Activated CD4-positive, alpha-beta T cell treated with anti-CD3 and anti-CD28 coated beads, Interleukin-2, amount 10 ng/mL, durations not matched to agents 7 days and 5 days (primary cell): Measurements from ENCODE around the gene COX19. TPM values are rescaled to one million over a fixed set of nuclear protein-coding genes. Genes with fewer than 3 reads are reported as not detected.

ENCODE experiments used
- CTCF ChIA-PET: fragments of 350-600 bp; sonication (Branson Sonifier 250); formaldehyde crosslinking; loops from one replicate; lab custom pipeline; 2021; ENCODE audit warnings: antibody characterized with exemption; lab: Charles Lee
- POLR2A ChIA-PET: fragments of 350-600 bp; sonication (Branson Sonifier 250); formaldehyde crosslinking; loops from one replicate; lab custom pipeline; 2021; ENCODE audit warnings: antibody characterized with exemption; lab: Charles Lee
- DNase-seq: peaks from one replicate; pipeline ENCODE4 v3.0.0-alpha.2; 2020
- H3K27ac Mint-ChIP-seq: one replicate; pipeline ENCODE4 v1.8.0; 2021; ENCODE audit warnings: mild to moderate bottlenecking, moderate library complexity, mixed read lengths
- H3K27me3 Mint-ChIP-seq: one replicate; pipeline ENCODE4 v1.8.0; 2021; ENCODE audit warnings: mixed read lengths
- H3K36me3 Mint-ChIP-seq: one replicate; pipeline ENCODE4 v1.8.0; 2021; ENCODE audit warnings: low read depth, mixed read lengths
- H3K4me1 Mint-ChIP-seq: one replicate; pipeline ENCODE4 v1.8.0; 2021; ENCODE audit warnings: mixed read lengths
- H3K4me3 Mint-ChIP-seq: one replicate; pipeline ENCODE4 v1.8.0; 2021; ENCODE audit warnings: mild to moderate bottlenecking, moderate library complexity, mixed read lengths
- H3K9me3 Mint-ChIP-seq: one replicate; pipeline ENCODE4 v1.8.0; 2021; ENCODE audit warnings: mixed read lengths
- total RNA-seq, 2 experiments: library from RNA; stranded (reverse); gene quantifications; one replicate each; pipeline ENCODE4 v1.2.3, GENCODE V29; 2021

The COX19 gene
- total RNA-seq, 2 experiments from 2014 or later: 18.2 to 20.1 TPM

DNA sequence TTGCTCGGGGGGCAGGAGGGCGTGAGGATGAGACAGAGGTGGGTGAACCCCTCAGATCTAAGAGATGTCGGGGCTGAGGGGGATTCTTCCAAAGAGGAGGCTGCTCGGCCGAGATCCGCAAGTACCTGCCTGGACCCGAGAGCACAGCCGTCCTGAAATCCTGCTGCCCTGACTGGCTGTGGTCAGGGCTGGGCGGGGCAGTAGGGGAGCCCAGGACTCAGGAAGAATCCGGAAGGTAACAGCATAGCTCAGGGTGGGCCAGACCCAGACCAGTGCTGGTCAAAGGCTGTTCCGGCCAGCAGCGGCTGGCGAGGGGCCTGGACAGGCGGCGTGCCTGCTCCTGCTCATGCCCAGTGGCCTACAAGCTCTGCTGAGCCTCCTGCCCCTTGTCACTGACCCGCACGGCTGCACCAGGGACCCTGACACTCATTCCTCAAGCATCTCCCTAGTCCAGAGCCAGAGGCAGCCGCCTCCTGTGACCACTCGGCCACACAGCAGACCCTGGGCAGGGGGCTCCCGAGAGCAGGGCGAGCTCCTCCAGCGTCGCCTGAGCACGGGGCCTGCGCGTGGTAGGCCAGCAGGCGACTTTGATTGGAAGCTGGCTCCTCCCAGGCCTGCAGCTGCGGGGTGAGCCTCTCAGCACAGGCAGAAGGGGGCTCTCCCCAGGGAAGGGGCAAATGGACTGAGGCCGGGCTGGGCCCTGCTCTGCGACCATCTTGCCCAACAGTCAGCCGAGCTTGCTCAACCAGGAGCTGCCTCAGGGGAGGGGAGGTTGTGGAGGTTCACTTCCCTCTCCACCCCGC is 17.7 kb downstream of the COX19 start:
- no peak for DNase-seq
- no peaks in the 10 kb centered on the region for H3K9me3 Mint-ChIP-seq
- H3K36me3 Mint-ChIP-seq: no peaks in the 10 kb centered on the region
- no peak overlapping the region for H3K27ac Mint-ChIP-seq
- ChIA-PET CTCF (interaction anchor here (0.9 to 1.3 kb wide), 4 partner anchors 9 to 36 kb away, joined by 3 to 4 read pairs (median 4); no protein-coding TSS in a partner anchor), POLR2A (no interaction called here)
- peaks cover 4% of the 10 kb centered on the region for H3K4me1 Mint-ChIP-seq
- peaks cover 13% of the 10 kb centered on the region for H3K27me3 Mint-ChIP-seq
- no peak overlapping the region for H3K4me3 Mint-ChIP-seq

DNA sequence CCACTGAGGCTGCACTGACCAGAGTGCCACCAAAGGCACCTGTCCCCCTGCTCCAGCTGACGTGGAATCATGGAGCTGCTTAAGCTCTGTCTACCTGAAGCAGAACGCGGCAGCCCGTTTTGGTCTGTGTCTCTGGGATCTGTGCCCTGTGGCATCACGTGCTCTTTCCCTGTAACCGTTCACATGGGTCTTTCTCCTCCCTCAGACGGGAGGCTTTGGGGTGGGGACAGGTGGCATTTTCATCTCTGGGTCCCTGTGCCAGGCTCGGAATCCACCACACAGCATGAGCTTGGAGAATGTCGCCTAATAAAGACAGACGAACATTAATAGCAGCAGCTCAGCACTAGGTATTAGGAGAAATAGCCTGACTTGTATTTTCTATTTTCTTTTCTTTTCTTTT is 19.3 kb downstream of the COX19 start:
- H3K27ac Mint-ChIP-seq: no peak overlapping the region
- ChIA-PET POLR2A (interaction anchor here (0.6 kb wide), 1 partner anchor 464 kb away, joined by 3 read pairs; no protein-coding TSS in a partner anchor), CTCF (interaction anchor here (1.0 kb wide), 1 partner anchor 18 kb away, joined by 3 read pairs; no protein-coding TSS in a partner anchor)
- DNase-seq: no peak
- peaks cover 4% of the 10 kb centered on the region for H3K4me1 Mint-ChIP-seq
- H3K36me3 Mint-ChIP-seq: no peaks in the 10 kb centered on the region
- H3K9me3 Mint-ChIP-seq: no peaks in the 10 kb centered on the region
- peaks cover 14% of the 10 kb centered on the region for H3K27me3 Mint-ChIP-seq
- H3K4me3 Mint-ChIP-seq: peak overlapping the region; percentile 30

DNA sequence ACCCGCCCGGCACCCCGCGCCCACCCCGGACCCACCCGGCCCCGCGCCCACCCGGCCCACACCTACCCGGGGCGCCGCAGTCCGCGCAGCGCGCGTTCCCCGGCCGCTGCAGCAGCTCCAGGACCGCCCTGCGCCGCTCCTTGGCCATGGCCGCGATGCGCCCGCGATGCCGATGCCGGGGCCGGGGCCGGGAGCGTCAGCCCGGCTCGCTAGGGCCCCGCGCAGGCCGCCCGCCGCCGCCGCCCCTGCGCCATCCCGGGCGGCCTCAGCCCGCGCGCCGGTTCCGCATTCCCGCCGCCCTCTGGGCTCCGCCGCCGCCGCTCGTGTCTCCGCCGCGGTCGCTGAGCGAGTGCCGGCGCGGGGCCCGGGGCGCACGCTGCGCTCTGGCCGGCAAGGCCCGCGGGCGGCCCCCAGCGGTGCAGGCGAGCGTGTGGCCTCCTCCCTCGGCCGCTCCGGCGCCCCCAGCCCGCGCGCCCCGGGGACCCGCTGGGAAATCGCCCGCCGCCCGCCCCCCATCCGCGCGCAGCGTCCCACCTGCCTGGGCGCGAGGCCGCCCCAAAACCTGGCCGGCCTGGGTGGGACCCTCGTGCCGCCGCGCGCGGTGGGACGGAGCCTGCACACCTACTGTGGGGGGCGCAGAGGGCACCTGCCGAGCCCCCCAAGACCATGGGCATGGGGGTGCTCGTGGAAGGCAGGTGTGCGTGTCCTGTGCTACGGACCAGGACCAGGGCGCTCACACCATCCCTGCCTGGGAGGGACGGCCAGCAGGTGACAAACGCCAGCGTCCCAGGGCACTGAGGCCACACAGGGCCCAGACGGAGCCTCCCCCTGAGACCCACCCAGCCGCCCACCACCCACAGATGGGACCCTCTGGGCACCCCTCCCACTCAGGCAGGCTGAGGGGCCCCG is 20.8 kb downstream of the COX19 start, which contains the start of gene ADAP1:
Gene ADAP1 (minus strand): TSS at position 351 of the 909 bp plus-strand sequence. CDS start 203 bp downstream, at position 148.
- Mint-ChIP-seq H3K36me3 (no peaks in the 10 kb centered on the region), H3K27ac (peak within 1 kb of the TSS; percentile 54), H3K9me3 (no peaks in the 10 kb centered on the region), H3K4me1 (peaks cover 4% of the 10 kb centered on the region), H3K27me3 (peaks cover 14% of the 10 kb centered on the region), H3K4me3 (peak within 1 kb of the TSS; percentile 58)
- CTCF ChIA-PET: interaction anchor here (0.7 to 1.2 kb wide), 2 partner anchors 19 to 46 kb away, joined by 3 to 4 read pairs; no protein-coding TSS in a partner anchor
- DNase-seq: peak; percentile 33
- POLR2A ChIA-PET: interaction anchor here (0.6 kb wide), 1 partner anchor 31 kb away, joined by 4 read pairs; no protein-coding TSS in a partner anchor

DNA sequence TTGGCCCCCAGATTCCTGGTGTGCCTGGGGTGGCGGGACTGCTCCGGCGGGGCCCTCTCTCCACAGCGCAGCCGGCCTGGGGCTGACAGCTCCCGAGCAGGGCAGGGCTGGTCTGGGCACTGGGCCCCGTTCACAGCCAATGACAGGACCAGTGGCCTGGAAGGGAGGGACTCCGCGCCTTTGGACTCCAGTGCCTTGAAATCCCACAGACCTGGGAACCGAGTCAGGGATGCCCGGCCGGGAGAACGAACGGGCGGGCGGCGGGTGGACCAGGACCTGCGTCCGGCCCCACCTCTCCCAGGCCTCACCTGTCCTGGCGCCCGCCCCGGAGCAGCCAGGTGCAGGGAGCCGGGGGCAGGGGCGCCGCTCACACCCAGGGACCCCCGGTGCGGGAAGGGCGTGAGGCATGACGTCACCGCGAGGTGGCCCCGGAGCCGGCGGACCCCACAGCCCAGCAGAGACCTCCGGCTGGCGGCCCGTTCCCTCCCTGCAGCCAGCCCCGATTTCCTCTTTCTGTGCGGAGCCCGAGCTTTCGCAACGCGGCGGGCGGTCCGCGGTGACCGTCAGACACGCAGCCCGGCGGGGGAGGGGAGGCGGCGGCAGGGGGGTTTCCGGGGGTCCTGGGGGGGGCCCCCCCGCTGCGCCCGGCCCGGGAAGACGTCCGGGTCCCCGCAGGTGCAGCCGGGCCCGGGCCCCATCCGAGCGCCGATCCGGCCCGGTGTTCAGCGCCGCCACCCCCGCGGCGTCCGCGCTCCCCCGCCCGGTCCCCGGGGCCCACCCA is 21.6 kb downstream of the COX19 start:
- Mint-ChIP-seq H3K9me3 (no peaks in the 10 kb centered on the region), H3K4me1 (peaks cover 4% of the 10 kb centered on the region), H3K4me3 (no peak overlapping the region), H3K27me3 (peaks cover 14% of the 10 kb centered on the region), H3K27ac (no peak overlapping the region), H3K36me3 (no peaks in the 10 kb centered on the region)
- no peak for DNase-seq
- ChIA-PET CTCF (interaction anchor here (0.7 to 1.2 kb wide), 2 partner anchors 19 to 45 kb away, joined by 3 to 4 read pairs; no protein-coding TSS in a partner anchor), POLR2A (interaction anchor here (0.6 kb wide), 1 partner anchor 30 kb away, joined by 4 read pairs; no protein-coding TSS in a partner anchor)

DNA sequence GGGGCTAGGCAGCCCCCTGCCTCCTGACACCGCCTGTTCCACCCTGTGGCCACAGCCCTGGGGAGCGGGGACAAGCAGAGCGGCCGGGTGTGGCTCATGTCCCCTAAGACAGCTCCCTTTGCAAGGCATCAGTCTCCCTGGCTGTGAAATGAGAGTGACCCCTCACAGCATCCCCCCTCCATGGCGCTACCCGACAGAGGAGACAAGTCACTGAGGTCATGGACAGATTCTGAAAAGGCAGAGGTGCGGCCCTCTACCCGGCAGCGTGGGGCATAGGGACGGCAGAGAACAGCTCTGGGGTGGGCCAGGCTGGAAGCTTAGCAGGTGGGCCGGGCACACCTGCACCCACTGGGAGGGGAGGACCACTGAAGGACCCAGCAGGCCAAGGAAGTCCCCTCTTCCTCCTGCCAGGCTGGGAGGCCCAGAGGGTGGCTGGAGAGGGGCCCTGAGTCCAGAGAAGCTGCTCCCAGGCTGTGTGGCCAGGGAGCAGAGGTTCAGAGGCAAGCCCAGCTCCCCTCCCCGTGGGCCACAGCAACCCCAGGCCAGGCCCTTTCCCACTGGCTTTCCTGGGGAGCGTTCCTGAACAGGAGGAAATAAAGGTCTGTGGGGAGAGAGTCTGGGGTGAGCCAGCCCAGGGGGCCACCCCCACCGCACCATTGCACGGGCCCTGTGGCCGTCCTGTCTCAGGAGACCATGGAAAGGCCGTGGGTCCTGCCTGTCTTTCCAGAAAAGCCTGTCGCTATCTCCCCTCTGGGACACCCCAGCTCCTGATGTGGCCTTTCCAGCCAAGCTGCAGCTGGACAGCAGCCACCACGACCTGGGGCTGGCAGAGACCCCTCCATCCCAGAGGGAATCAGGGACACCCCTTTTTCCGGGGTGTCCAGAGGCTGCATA is 22.6 kb downstream of the COX19 start:
- H3K27ac Mint-ChIP-seq: no peak overlapping the region

DNA sequence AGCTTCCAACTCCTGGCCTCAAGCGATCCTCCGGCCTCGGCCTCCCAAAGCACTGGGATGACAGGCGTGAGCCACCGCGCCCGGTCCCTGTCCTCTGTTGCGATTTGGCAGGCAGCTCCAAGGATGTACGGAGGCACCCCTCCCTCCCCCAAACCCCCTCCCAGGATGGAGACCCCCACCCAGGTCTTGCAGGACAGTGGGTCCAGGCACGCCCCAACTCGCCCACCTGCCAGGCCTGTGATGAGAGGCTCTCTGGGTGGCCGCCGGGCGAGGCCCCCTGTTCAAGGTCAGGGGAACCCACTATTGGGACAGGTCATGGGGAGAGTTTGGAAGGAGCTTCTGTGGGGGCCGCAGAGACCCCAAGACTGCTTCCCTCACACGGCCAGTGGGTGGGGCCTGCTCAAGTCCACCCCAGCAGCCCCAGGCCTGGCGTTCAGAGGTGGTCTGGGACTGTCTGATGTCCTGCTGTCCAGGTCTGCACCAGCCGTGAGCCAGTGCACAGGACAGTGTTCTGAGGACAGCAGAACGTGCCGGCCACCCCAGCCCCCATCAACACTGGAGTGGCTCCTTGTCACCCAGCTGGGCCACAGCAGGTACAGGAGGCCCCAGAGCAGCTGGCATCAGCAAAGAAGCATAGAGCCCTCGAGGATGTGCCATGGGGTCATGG is 23.3 kb downstream of the COX19 start:
- peaks cover 4% of the 10 kb centered on the region for H3K4me1 Mint-ChIP-seq
- peaks cover 14% of the 10 kb centered on the region for H3K27me3 Mint-ChIP-seq
- H3K36me3 Mint-ChIP-seq: no peaks in the 10 kb centered on the region
- no peak overlapping the region for H3K27ac Mint-ChIP-seq
- H3K9me3 Mint-ChIP-seq: no peaks in the 10 kb centered on the region
- no peak for DNase-seq
- ChIA-PET CTCF (interaction anchor here (0.7 to 2.4 kb wide), 3 partner anchors 26 to 42 kb away, joined by 4 to 8 read pairs (median 5); no protein-coding TSS in a partner anchor), POLR2A (no interaction called here)
- no peak overlapping the region for H3K4me3 Mint-ChIP-seq

More for the DNA sequence above, 22.6 kb downstream of the COX19 start:
- ChIA-PET POLR2A (no interaction called here), CTCF (interaction anchor here (1.2 to 2.4 kb wide), 2 partner anchors 40 to 43 kb away, joined by 4 to 8 read pairs; no protein-coding TSS in a partner anchor)
- peaks cover 4% of the 10 kb centered on the region for H3K4me1 Mint-ChIP-seq
- peaks cover 14% of the 10 kb centered on the region for H3K27me3 Mint-ChIP-seq
- no peak for DNase-seq
- H3K4me3 Mint-ChIP-seq: no peak overlapping the region
- H3K9me3 Mint-ChIP-seq: no peaks in the 10 kb centered on the region
- H3K36me3 Mint-ChIP-seq: no peaks in the 10 kb centered on the region

DNA sequence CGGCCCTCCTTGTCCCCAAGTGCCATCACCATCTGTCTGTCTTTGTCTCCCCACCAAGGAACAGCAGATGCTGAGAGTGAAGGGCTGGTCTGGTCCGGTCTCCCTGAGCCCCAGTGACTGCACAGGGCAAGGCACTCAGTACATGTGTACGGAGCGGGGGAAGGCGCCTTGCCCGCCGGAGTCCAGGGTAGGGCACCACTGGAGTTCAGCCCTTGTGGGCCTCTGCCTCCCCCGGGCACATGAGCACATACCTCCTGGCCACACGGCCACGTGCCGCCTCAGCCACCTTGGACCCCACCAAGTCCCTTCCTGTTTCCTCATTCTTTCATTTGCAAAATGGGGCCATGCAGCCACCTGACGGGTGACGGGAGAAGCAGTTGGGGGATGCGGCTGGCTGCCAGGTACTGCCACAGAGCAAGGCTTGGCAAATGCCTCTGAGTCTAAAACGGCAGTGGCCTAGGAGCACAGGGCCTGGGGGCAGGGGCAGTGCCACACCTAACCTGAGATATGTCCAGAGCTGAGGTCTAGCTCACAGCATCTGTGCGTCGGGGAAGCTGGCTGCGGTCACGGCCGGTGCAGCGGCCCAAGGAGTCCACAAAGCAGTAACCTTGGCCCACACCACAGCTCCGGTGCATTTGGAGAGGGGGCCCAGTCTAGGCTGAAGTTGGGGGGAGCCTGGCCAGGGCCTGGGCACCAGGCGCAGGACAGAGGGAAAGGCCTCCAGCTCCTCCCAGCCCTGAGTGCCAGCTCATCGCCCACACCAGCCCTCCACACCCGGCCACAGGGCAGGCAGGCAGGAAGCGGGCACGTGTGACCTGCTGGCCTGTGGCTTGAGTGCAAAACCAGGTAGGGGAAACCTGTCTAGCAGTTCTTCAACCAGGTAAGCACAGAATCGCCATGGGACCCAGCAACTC is 26.1 kb downstream of the COX19 start:
- DNase-seq: no peak
- no peaks in the 10 kb centered on the region for H3K9me3 Mint-ChIP-seq
- ChIA-PET CTCF (interaction anchor here (1.2 kb wide), 1 partner anchor 8 kb away, joined by 4 read pairs; no protein-coding TSS in a partner anchor), POLR2A (no interaction called here)
- peaks cover 4% of the 10 kb centered on the region for H3K27me3 Mint-ChIP-seq
- no peak overlapping the region for H3K4me3 Mint-ChIP-seq
- no peaks in the 10 kb centered on the region for H3K4me1 Mint-ChIP-seq
- peak overlapping the region; percentile 76 for H3K27ac Mint-ChIP-seq
- no peaks in the 10 kb centered on the region for H3K36me3 Mint-ChIP-seq

DNA sequence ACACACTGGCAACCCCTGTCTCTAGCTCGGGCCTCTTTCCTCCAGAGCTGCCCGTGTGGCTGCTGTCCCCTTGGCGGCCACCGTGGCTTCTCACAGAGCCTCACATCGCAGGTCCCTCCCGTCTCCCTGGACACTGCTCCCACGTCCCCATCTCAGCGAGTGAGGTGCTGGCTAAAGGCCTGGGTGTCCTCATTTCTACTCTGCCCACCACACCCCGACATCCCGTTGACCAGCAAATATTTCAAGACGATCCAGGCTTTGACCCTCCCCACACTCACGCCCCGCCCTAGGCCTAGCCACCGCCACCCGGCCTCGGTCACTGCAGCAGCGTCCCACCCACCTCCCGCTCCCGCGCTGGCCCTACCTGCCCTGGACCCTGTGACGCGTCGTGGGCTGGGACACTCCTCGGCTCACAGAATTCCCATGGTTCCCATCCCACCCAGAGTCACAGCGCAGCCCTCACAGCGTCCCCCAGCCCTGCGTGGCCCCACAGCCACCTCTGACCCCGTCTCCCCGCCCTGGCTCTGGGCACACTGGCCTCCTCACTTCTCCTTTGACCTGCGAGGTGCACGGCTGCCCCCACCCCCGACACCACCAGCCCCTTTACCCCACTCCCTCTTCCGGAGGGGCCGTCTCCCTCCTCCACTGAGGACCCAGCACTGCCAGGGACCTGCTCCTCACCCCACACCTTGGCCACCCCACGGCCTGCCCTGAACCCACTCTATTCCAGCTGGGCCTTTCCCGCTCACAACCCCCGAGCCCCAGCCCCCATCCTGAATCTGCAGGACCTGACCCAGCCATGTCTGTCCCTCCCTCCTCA is 27.7 kb downstream of the COX19 start:
- H3K36me3 Mint-ChIP-seq: no peaks in the 10 kb centered on the region
- no peaks in the 10 kb centered on the region for H3K4me1 Mint-ChIP-seq
- H3K9me3 Mint-ChIP-seq: no peaks in the 10 kb centered on the region
- H3K27ac Mint-ChIP-seq: no peak overlapping the region
- peaks cover 3% of the 10 kb centered on the region for H3K27me3 Mint-ChIP-seq
- POLR2A ChIA-PET: no interaction called here
- DNase-seq: no peak
- H3K4me3 Mint-ChIP-seq: no peak overlapping the region
- CTCF ChIA-PET: interaction anchor here (1.2 kb wide), 1 partner anchor 10 kb away, joined by 4 read pairs; no protein-coding TSS in a partner anchor

DNA sequence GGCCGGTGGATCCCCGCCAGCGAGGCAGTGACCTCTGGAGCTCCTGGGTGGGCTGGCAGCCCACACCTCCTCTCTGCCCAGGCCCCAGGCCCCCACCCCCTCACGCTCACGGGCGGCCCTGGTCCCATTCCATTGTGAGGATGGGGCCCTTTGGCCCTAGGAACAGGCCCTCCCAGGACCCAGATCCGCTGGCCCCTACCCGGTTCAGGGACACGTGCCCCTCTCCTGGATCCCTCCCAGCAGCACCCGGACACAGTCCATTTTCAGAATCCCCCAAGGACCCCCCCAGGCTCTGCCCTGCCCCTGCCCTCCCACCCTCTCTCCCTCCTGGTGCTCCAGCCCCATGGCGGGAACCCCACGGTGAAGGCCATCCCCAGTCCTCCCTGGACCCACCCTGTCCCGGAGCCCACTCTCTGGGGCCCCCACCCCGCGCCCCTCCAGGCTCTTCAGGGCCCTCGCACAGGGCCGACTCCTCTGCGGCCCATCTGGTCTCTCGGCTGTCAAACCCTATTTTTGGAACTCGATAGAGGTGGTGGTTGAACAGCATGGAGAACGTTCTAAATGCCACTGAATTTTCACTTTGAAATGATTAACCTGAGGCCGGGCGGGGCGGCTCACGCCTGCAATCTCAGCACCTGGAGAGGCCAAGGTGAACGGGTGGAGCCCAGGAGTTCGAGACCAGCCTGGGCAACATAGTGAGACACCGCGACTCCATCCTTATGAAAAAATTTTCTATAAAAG is 28.9 kb downstream of the COX19 start:
- Mint-ChIP-seq H3K36me3 (no peaks in the 10 kb centered on the region), H3K4me3 (no peak overlapping the region), H3K27ac (no peak overlapping the region), H3K27me3 (peaks cover 6% of the 10 kb centered on the region), H3K9me3 (peaks cover 2% of the 10 kb centered on the region), H3K4me1 (no peaks in the 10 kb centered on the region)
- ChIA-PET POLR2A (no interaction called here), CTCF (no interaction called here)
- DNase-seq: no peak
